Measurements from ENCODE around the gene CLDN19.

Gene CLDN19

DNA sequence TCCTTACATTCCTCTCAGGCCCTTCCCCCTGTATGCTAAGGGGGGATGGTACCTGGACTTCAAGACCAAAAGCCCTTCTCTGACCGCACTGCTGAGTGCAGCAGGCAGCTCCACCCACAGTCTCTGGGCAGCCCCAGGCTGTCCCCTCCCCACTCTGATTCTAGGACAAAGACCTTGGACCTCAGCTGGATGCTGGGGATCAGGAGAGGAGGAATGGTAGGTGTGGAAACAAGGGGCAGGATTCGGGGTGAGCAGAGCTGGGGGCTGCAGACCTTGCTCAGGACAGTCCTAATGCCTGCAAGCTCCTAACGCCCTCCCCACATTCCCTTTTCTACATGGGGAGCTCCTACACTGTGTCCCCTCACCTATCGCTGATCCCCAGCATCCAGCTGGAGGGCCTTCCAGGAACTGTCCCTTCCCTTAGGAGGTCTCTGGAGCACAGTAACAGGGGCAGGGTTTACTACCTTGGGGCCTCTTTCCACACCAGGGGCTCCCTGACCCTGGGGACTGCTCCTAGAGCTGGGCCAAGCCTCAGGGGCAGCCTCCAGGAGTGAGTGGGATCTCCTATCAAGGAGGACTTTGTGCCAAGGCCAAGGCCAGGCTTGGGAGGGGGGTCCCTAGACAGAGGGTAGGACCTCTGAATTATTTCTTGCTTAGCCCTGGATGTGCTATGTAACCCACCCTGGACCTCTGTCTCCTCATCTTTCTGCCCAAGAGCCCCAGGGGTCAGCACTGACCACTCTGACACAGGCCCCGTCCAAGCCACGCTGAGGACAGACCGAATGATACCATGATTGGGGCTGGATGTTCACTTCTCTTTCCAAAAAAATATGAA, 5.6 kb downstream of the CLDN19 start:
- Histone ChIP-seq H3K27ac (replicated peaks; ENCODE audit: low read length) (no peak overlapping the region), H2AFZ (ENCODE audit: low read length) (peak overlapping the region; percentile 58), H4K91ac (ENCODE audit: low read depth, low read length, poor library complexity) (no peak overlapping the region), H2BK15ac (ENCODE audit: low read length) (peak overlapping the region; percentile 7), H4K8ac (ENCODE audit: low read depth, low read length) (no peak overlapping the region), H3K14ac (ENCODE audit: low read length) (no peak overlapping the region), H3K4ac (ENCODE audit: low read length) (no peak overlapping the region), H3K9ac (ENCODE audit: low read depth, low read length, poor library complexity) (no peak overlapping the region), H2BK120ac (ENCODE audit: low read depth, low read length) (no peak overlapping the region), H3K4me3 (ENCODE audit: low read length in 2 of 2) (peak overlapping the region in 1 of 2 donors; percentile 17), H2BK5ac (ENCODE audit: low read length) (no peak overlapping the region), H3K4me2 (ENCODE audit: insufficient read depth, low read length, poor library complexity, severe bottlenecking) (no peak overlapping the region), H3K36me3 (replicated peaks in 1 of 2; ENCODE audit: control insufficient read depth in 2 of 2, insufficient read depth in 2 of 2, low read length in 2 of 2) (peaks cover 0 to 1% of the 10 kb centered on the region in 2 donors), H3K4me1 (ENCODE audit: control insufficient read depth in 2 of 2, insufficient read depth in 1 of 2, low read depth in 1 of 2, low read length in 2 of 2) (peaks cover 0 to 3% of the 10 kb centered on the region in 2 donors), H3K9me3 (replicated peaks in 1 of 2; ENCODE audit: control insufficient read depth in 2 of 2, insufficient read depth in 1 of 2, low read depth in 1 of 2, low read length in 2 of 2) (no peaks in the 10 kb centered on the region), H3K18ac (ENCODE audit: low read length) (no peak overlapping the region), H3K23ac (ENCODE audit: low read depth, low read length, poor library complexity) (peak overlapping the region; percentile 28), H3K27me3 (ENCODE audit: control insufficient read depth in 3 of 3, insufficient read depth in 3 of 3, low read depth in 1 of 3, low read length in 3 of 3) (no peaks in the 10 kb centered on the region), H2BK12ac (ENCODE audit: low read length) (no peak overlapping the region), H3K79me1 (ENCODE audit: low read depth, low read length) (no peaks in the 10 kb centered on the region), H2AK5ac (ENCODE audit: low read depth, low read length) (peak overlapping the region; percentile 24)
- no CpG with 5 or more reads among the region's 7 CpGs for WGBS, 2 donors (ENCODE audit: extremely low coverage in 2 of 2, insufficient read length in 2 of 2, insufficient replicate concordance in 1 of 2)
- DNase-seq (ENCODE audit: low spot score) = no peak

DNA sequence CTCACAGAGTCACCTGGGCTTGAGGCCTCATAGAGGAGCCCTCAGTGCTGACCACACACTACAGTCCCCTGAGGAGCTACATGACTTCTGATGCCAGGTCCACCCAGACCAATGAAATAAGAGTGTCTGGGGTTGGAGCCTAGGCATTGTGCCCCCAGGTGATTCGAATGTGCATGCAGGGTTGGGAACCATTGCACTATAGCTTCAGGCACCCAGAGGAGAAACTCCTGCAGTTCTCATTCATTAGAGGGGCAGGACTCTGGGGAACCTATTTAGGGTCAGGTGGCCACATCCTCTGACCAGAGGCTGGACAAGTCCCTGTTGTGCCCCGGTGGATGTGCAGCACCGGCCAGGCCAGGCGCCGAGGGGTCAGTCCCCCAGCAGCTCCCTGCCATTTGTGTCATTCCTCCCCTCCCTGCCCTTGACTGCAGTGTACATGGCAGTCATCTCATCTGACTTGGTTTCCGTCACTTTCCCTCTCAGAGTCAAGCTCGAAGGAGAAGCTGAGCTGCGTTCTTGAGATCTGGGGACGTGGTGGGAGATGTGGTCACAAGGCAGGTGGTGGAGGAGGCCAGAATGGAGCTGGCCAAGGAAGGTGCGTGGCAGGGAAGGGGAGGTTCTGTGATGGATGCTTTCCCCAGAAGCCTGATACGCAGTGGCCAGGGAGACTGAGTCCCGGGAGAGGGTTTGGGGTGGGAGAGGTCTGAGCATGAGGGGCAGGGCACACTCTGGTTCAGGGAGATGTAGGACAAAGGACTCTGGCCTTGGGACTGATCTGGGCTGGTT, 6.4 kb downstream of the CLDN19 start:
- Histone ChIP-seq H3K23ac (ENCODE audit: low read depth, low read length, poor library complexity) (no peak overlapping the region), H4K91ac (ENCODE audit: low read depth, low read length, poor library complexity) (no peak overlapping the region), H2AK5ac (ENCODE audit: low read depth, low read length) (peak overlapping the region; percentile 24), H3K27me3 (ENCODE audit: control insufficient read depth in 3 of 3, insufficient read depth in 3 of 3, low read depth in 1 of 3, low read length in 3 of 3) (no peaks in the 10 kb centered on the region), H3K4me3 (ENCODE audit: low read length in 2 of 2) (no peak overlapping the region), H3K79me1 (ENCODE audit: low read depth, low read length) (no peaks in the 10 kb centered on the region), H3K9ac (ENCODE audit: low read depth, low read length, poor library complexity) (no peak overlapping the region), H3K4ac (ENCODE audit: low read length) (no peak overlapping the region), H2BK5ac (ENCODE audit: low read length) (no peak overlapping the region), H2AFZ (ENCODE audit: low read length) (peak overlapping the region; percentile 58), H2BK12ac (ENCODE audit: low read length) (peak overlapping the region; percentile 33), H2BK15ac (ENCODE audit: low read length) (peak overlapping the region; percentile 7), H3K9me3 (replicated peaks in 1 of 2; ENCODE audit: control insufficient read depth in 2 of 2, insufficient read depth in 1 of 2, low read depth in 1 of 2, low read length in 2 of 2) (no peaks in the 10 kb centered on the region), H3K27ac (replicated peaks; ENCODE audit: low read length) (no peak overlapping the region), H4K8ac (ENCODE audit: low read depth, low read length) (no peak overlapping the region), H3K4me2 (ENCODE audit: insufficient read depth, low read length, poor library complexity, severe bottlenecking) (no peak overlapping the region), H3K4me1 (ENCODE audit: control insufficient read depth in 2 of 2, insufficient read depth in 1 of 2, low read depth in 1 of 2, low read length in 2 of 2) (no peaks in the 10 kb centered on the region), H3K18ac (ENCODE audit: low read length) (peak overlapping the region; percentile 32), H3K14ac (ENCODE audit: low read length) (no peak overlapping the region), H3K36me3 (replicated peaks in 1 of 2; ENCODE audit: control insufficient read depth in 2 of 2, insufficient read depth in 2 of 2, low read length in 2 of 2) (no peaks in the 10 kb centered on the region), H2BK120ac (ENCODE audit: low read depth, low read length) (no peak overlapping the region)
- no CpG with 5 or more reads among the region's 12 CpGs for WGBS, 2 donors (ENCODE audit: extremely low coverage in 2 of 2, insufficient read length in 2 of 2, insufficient replicate concordance in 1 of 2)
- DNase-seq (ENCODE audit: low spot score) = no peak

DNA sequence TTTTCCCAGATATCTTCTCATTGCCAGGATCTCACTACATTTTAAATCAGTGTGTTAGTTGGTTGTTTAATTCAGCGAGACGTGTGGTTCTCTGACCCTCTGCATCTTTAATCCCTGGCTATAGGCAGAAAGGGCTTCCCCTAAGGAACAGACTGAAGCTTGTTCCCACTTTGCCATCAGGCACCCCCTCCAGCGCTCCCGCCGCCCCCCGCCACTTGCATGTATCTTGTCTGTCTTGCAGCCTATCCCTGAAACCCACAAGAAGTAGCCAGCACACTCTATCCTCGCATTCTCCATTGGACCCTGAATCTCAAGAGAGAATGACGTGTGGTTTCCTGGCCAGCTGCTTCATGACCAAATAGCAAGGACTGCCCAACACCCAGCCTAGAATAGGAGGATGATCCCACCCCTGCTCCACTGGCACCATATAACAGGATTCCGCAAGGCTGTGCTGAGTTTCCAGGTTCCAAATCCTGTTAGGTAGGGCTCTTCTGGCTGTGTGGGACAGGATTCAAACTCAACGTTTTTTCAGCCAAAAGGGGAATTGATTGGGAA, 7.8 kb downstream of the CLDN19 start:
- H3K4ac ChIP-seq (ENCODE audit: low read length) = no peak overlapping the region
- no peak overlapping the region for H2BK120ac ChIP-seq (ENCODE audit: low read depth, low read length)
- no CpG with 5 or more reads among the region's 10 CpGs for WGBS, 2 donors (ENCODE audit: extremely low coverage in 2 of 2, insufficient read length in 2 of 2, insufficient replicate concordance in 1 of 2)
- H2AK5ac ChIP-seq (ENCODE audit: low read depth, low read length) = no peak overlapping the region
- no peak overlapping the region for H3K4me3 ChIP-seq (ENCODE audit: low read length in 2 of 2)
- H3K79me1 ChIP-seq (ENCODE audit: low read depth, low read length) = no peaks in the 10 kb centered on the region
- H3K36me3 ChIP-seq (replicated peaks in 1 of 2; ENCODE audit: control insufficient read depth in 2 of 2, insufficient read depth in 2 of 2, low read length in 2 of 2) = no peaks in the 10 kb centered on the region
- no peak overlapping the region for H3K18ac ChIP-seq (ENCODE audit: low read length)
- no peak overlapping the region for H3K4me2 ChIP-seq (ENCODE audit: insufficient read depth, low read length, poor library complexity, severe bottlenecking)
- H3K9me3 ChIP-seq (replicated peaks in 1 of 2; ENCODE audit: control insufficient read depth in 2 of 2, insufficient read depth in 1 of 2, low read depth in 1 of 2, low read length in 2 of 2) = no peaks in the 10 kb centered on the region
- no peak overlapping the region for H3K27ac ChIP-seq (replicated peaks; ENCODE audit: low read length)
- H2BK5ac ChIP-seq (ENCODE audit: low read length) = no peak overlapping the region
- no peak overlapping the region for H3K23ac ChIP-seq (ENCODE audit: low read depth, low read length, poor library complexity)
- H3K27me3 ChIP-seq (ENCODE audit: control insufficient read depth in 3 of 3, insufficient read depth in 3 of 3, low read depth in 1 of 3, low read length in 3 of 3) = no peaks in the 10 kb centered on the region
- H3K14ac ChIP-seq (ENCODE audit: low read length) = no peak overlapping the region
- H2AFZ ChIP-seq (ENCODE audit: low read length) = peak overlapping the region; percentile 10
- DNase-seq (ENCODE audit: low spot score) = no peak
- no peak overlapping the region for H2BK12ac ChIP-seq (ENCODE audit: low read length)
- no peak overlapping the region for H2BK15ac ChIP-seq (ENCODE audit: low read length)
- no peak overlapping the region for H4K91ac ChIP-seq (ENCODE audit: low read depth, low read length, poor library complexity)
- H4K8ac ChIP-seq (ENCODE audit: low read depth, low read length) = no peak overlapping the region
- no peaks in the 10 kb centered on the region for H3K4me1 ChIP-seq (ENCODE audit: control insufficient read depth in 2 of 2, insufficient read depth in 1 of 2, low read depth in 1 of 2, low read length in 2 of 2)
- H3K9ac ChIP-seq (ENCODE audit: low read depth, low read length, poor library complexity) = no peak overlapping the region

DNA sequence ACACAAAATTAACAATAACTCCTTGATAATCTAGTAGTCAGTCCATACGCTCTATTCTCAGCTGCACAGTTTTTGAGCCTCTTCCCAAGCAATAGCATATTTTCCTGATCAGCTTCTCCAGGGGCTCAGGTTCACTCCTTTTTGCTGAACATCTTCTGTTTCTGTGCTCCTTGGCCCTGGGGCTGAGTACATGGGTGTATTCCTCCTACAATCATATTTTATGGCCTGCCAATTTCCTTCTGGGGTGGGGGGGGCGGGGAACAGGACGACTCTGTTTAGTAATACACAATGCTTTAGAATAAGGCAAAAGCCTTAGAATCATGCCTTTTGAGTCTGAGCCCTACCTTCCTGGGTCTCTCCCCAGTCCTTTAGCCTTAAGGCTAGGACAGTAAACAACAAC, 8.5 kb downstream of the CLDN19 start:
- WGBS, 2 donors (ENCODE audit: extremely low coverage in 2 of 2, insufficient read length in 2 of 2, insufficient replicate concordance in 1 of 2) = no CpG with 5 or more reads among the region's 3 CpGs

More for the DNA sequence above, 8.5 kb downstream of the CLDN19 start:
- H3K4me1 ChIP-seq (ENCODE audit: control insufficient read depth in 2 of 2, insufficient read depth in 1 of 2, low read depth in 1 of 2, low read length in 2 of 2) = no peaks in the 10 kb centered on the region
- H2BK12ac ChIP-seq (ENCODE audit: low read length) = no peak overlapping the region
- no peak overlapping the region for H4K91ac ChIP-seq (ENCODE audit: low read depth, low read length, poor library complexity)
- no peak overlapping the region for H3K4me2 ChIP-seq (ENCODE audit: insufficient read depth, low read length, poor library complexity, severe bottlenecking)
- H3K9ac ChIP-seq (ENCODE audit: low read depth, low read length, poor library complexity) = no peak overlapping the region
- H2BK120ac ChIP-seq (ENCODE audit: low read depth, low read length) = no peak overlapping the region
- no peak overlapping the region for H3K18ac ChIP-seq (ENCODE audit: low read length)
- no peak overlapping the region for H2BK15ac ChIP-seq (ENCODE audit: low read length)
- no peaks in the 10 kb centered on the region for H3K36me3 ChIP-seq (replicated peaks in 1 of 2; ENCODE audit: control insufficient read depth in 2 of 2, insufficient read depth in 2 of 2, low read length in 2 of 2)
- no peak overlapping the region for H3K27ac ChIP-seq (replicated peaks; ENCODE audit: low read length)
- DNase-seq (ENCODE audit: low spot score) = no peak
- H3K4me3 ChIP-seq (ENCODE audit: low read length in 2 of 2) = no peak overlapping the region
- no peak overlapping the region for H4K8ac ChIP-seq (ENCODE audit: low read depth, low read length)
- H3K23ac ChIP-seq (ENCODE audit: low read depth, low read length, poor library complexity) = no peak overlapping the region
- H3K27me3 ChIP-seq (ENCODE audit: control insufficient read depth in 3 of 3, insufficient read depth in 3 of 3, low read depth in 1 of 3, low read length in 3 of 3) = no peaks in the 10 kb centered on the region
- no peak overlapping the region for H2BK5ac ChIP-seq (ENCODE audit: low read length)
- no peak overlapping the region for H2AK5ac ChIP-seq (ENCODE audit: low read depth, low read length)
- H3K9me3 ChIP-seq (replicated peaks in 1 of 2; ENCODE audit: control insufficient read depth in 2 of 2, insufficient read depth in 1 of 2, low read depth in 1 of 2, low read length in 2 of 2) = no peaks in the 10 kb centered on the region
- no peak overlapping the region for H2AFZ ChIP-seq (ENCODE audit: low read length)
- H3K79me1 ChIP-seq (ENCODE audit: low read depth, low read length) = no peaks in the 10 kb centered on the region
- H3K14ac ChIP-seq (ENCODE audit: low read length) = no peak overlapping the region
- no peak overlapping the region for H3K4ac ChIP-seq (ENCODE audit: low read length)

Data from neuronal stem cell (in vitro differentiated cells).